Chondrocyte (in vitro differentiated cells): ENCODE data around the gene MYRFL. TPM values are rescaled to one million over a fixed set of nuclear protein-coding genes. Genes with fewer than 3 reads are reported as not detected.
"Not testable (repeated sequence)": the region's sequence is repeated elsewhere in the genome, so short reads cannot be mapped to it uniquely, and the experiment has no call there.

ENCODE experiments used
- DNase-seq: peaks from one replicate; pipeline ENCODE4 v3.0.0; 2021; ENCODE audit warnings: mixed read lengths, low spot score
- H3K27ac Mint-ChIP-seq: one replicate; pipeline ENCODE4 v1.8.0; 2021; ENCODE audit warnings: mild to moderate bottlenecking, moderate library complexity, mixed read lengths; ENCODE audit not compliant: unreplicated experiment
- H3K27me3 Mint-ChIP-seq: 2 replicates; pipeline ENCODE4 v1.8.0; 2021; ENCODE audit warnings: low read depth, mixed read lengths
- H3K36me3 Mint-ChIP-seq: 2 replicates; pipeline ENCODE4 v1.8.0; 2021; ENCODE audit warnings: low read depth, mixed read lengths
- H3K4me1 Mint-ChIP-seq: 2 replicates; pipeline ENCODE4 v1.8.0; 2021; ENCODE audit warnings: low read depth, mild to moderate bottlenecking, mixed read lengths
- H3K4me3 Mint-ChIP-seq: one replicate; pipeline ENCODE4 v1.8.0; 2021; ENCODE audit warnings: mild to moderate bottlenecking, moderate library complexity, mixed read lengths; ENCODE audit not compliant: unreplicated experiment
- H3K9me3 Mint-ChIP-seq: 2 replicates; pipeline ENCODE4 v1.8.0; 2021; ENCODE audit warnings: low read depth, mixed read lengths
- CTCF ChIP-seq: fragments of 200-600 bp; sonication (generic); IDR thresholded peaks from 2 replicates; pipeline ENCODE4 v1.5.0; 2021; ENCODE audit warnings: antibody characterized with exemption, mild to moderate bottlenecking, moderate library complexity
- long read RNA-seq: library from polyadenylated mRNA; stranded (forward); transcript quantifications from one replicate; pipeline ENCODE4 v2.0.0, GENCODE V29; 2021
- total RNA-seq: library from RNA; stranded (reverse); gene quantifications from 3 replicates; pipeline ENCODE4 v1.2.1, GENCODE V29; 2021

Gene MYRFL
- 0.27 to 0.41 TPM (median 0.35 TPM) in 3 replicates for total RNA-seq
- long read RNA-seq, result 0 reads

- Mint-ChIP-seq H3K27me3 (no peaks in the 10 kb centered on the region), H3K27ac (no peak within 1 kb of the TSS), H3K9me3 (no peaks in the 10 kb centered on the region), H3K36me3 (no peaks in the 10 kb centered on the region), H3K4me1 (peaks cover 19% of the 10 kb centered on the region), H3K4me3 (no peak within 1 kb of the TSS)
- no peak for TF ChIP-seq CTCF
- no peak for DNase-seq
These were observed at the start of gene MYRFL for GRCh38 chr12:69824966-69825560. Gene MYRFL (plus strand): TSS chr12:69825227. CDS start chr12:69825518, 291 bp downstream.

- Mint-ChIP-seq H3K9me3 (peaks cover 11% of the 10 kb centered on the region), H3K36me3 (peaks cover 8% of the 10 kb centered on the region), H3K27me3 (no peaks in the 10 kb centered on the region), H3K4me3 (no peak overlapping the region), H3K4me1 (peaks cover 6% of the 10 kb centered on the region), H3K27ac (no peak overlapping the region)
- TF ChIP-seq CTCF, result peak; percentile 76
- no peak for DNase-seq
These were observed 45.1 kb upstream of the MYRFL start for GRCh38 chr12:69779928-69780327.

- Mint-ChIP-seq H3K4me3 (no peak overlapping the region), H3K4me1 (peaks cover 6% of the 10 kb centered on the region), H3K9me3 (peaks cover 11% of the 10 kb centered on the region), H3K36me3 (peaks cover 11% of the 10 kb centered on the region), H3K27me3 (no peaks in the 10 kb centered on the region), H3K27ac (peak overlapping the region; percentile 37)
- no peak for DNase-seq
- no peak for TF ChIP-seq CTCF
These were observed 41.7 kb upstream of the MYRFL start for GRCh38 chr12:69783365-69783764.

- no peak overlapping the region for H3K4me3 Mint-ChIP-seq
- DNase-seq, result no peak
- TF ChIP-seq CTCF, result no peak
- H3K4me1 Mint-ChIP-seq, result no peaks in the 10 kb centered on the region
- H3K36me3 Mint-ChIP-seq, result peaks cover 28% of the 10 kb centered on the region
- H3K27me3 Mint-ChIP-seq, result no peaks in the 10 kb centered on the region
- peaks cover 33% of the 10 kb centered on the region for H3K9me3 Mint-ChIP-seq
- H3K27ac Mint-ChIP-seq, result no peak overlapping the region
These were observed 35.7 kb upstream of the MYRFL start for GRCh38 chr12:69789351-69789750.

GRCh38 chr12:69792533-69792932 is 32.5 kb upstream of the MYRFL start:
- Mint-ChIP-seq H3K9me3 (peaks cover 33% of the 10 kb centered on the region), H3K4me1 (no peaks in the 10 kb centered on the region), H3K36me3 (peaks cover 34% of the 10 kb centered on the region), H3K27me3 (no peaks in the 10 kb centered on the region), H3K27ac (no peak overlapping the region), H3K4me3 (no peak overlapping the region)
- TF ChIP-seq CTCF, result no peak
- DNase-seq, result no peak

GRCh38 chr12:69807101-69807897 is 17.7 kb upstream of the MYRFL start:
- not testable (repeated sequence) for H3K27me3 Mint-ChIP-seq, H3K27ac Mint-ChIP-seq, H3K4me1 Mint-ChIP-seq, H3K4me3 Mint-ChIP-seq
- peaks cover 22% of the 10 kb centered on the region for H3K36me3 Mint-ChIP-seq
- peaks cover 28% of the 10 kb centered on the region for H3K9me3 Mint-ChIP-seq
- peak; percentile 79 for DNase-seq
